ENCODE data around the gene TF.

The TF gene

DNA sequence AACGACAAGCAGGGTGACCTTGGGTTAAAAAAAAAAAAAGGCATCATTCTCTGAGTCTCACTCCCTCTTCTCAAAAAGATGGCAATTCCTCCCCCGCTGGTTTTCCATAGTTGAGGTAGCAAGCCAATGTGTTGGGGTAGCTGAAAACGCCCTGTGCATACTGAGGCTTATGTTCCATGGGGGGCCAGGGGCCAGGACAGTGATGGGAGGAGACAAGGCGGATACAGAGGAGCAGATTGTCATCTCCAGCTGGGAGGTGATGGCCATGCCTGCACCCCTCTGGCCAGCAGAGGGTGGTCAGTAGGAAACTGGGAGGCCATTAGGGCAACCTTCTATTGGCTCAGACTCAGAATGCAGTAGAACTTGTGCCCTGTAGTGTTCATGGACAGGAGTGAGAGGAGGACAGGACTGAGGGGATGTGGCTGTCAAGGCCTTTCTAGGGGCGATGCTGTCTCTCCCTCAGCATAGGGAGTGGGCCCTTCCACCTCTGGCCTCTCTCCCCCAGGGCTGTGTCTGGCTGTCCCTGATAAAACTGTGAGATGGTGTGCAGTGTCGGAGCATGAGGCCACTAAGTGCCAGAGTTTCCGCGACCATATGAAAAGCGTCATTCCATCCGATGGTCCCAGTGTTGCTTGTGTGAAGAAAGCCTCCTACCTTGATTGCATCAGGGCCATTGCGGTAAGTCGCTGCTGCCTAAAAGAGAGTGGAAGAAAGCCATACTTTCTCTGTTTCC is 1.9 kb downstream of the TF start:
- no peak for FAIRE-seq

DNA sequence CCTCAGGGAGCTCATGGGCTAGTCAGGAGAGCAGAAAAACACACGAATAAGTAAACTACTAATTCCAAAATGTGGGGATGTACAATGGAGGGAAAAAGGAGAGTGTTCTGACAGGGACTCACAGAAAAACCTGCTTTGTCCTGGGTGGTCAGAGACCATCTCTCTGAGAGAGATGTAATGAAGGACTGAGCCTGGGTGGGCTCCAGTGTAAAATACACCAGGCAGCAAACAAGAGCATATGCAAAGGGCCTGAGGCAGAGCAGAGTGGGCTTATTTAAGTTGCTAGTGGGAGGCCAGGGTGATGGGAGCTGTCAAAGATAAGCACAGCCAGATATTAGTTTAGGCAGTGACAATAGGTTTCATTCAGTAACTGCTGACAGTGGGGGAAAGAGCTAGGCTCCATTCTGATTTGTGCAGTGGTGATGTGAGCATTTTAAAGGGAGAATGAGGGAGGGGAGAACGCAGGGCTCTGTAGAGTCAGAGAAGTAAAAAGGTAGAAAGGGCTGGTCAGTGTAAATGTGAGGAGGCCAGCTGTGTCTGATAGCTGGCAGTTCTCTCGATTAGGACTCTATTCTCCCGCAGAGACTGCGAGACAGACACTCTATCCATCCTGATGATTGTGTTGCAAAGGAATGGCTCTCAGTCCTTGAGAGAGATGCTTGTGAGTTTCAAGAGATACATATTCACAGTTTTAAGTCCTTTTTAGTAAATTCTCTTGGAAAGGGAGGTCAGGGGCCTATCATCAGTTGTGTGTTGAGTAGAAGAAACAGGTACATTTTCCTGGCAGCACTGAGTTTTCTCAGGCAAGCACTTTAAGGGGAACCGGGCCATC is 3.5 kb downstream of the TF start:
- FAIRE-seq: no peak

DNA sequence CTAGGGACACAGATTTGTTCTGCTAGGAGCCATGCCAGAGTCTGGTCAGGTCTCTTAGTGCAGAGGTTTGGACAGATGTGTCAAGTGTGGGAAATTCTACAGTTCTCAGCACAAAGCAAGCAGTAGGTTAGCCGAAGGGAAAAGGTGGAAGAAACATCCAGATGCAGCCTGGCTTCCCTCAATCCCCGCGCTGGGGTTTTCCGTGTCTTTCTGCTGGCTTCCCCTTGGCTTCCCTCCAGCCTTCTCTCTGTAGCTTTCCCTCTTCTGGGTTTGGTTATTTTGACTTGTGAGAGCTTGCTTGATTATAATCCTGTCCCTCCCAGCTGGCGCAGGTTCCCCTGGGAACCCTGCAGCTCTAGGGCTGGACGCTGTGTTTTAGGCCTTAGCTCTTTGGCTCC is 4.1 kb downstream of the TF start:
- FAIRE-seq: no peak

DNA sequence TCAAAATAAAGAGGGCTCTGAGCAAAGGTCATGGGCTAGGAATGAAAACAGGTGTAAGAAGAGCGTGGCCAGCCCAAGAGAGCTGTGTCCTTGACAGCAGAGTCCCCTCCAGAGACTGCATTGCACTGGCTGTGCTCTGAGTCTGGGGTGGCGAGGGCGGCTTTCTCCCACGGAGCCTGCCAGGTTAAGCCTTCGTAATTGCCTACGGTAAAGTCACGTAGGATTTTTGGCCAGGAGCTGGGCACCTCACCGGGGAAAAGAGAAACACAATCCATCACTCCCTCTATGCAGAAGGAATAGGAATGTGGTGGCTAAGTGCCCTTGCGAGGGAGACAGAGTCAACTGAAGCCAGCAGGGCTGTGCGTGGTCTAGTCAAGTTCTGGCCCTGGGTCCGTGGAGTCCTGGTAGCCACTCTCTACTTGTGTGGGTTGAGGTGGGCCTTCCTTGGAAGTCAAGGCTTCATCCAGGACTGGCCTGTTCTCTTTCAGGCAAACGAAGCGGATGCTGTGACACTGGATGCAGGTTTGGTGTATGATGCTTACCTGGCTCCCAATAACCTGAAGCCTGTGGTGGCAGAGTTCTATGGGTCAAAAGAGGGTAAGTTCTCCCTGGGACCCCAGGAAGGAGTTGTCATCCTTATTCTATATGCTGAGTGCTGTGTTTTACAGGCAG is 7.0 kb downstream of the TF start:
- no peak for FAIRE-seq

DNA sequence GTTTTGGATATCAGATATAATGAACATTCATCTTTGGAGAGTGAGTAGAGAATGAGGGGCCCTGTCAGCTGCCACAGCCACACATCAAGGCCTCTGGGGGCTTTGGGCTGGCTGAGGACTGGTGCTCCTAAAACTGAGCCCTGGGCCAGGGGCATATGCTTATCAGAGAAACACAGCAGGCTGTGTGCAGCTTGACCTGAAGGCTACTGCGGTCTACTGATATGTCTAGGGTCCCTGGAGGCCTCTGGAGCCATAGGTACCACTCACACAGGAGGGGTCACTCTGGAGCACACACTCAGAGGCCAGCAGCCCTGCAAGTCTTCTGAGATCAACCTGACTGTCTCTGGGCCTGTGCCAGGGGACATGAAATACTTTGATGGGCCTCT is 7.6 kb downstream of the TF start:
- FAIRE-seq: no peak

DNA sequence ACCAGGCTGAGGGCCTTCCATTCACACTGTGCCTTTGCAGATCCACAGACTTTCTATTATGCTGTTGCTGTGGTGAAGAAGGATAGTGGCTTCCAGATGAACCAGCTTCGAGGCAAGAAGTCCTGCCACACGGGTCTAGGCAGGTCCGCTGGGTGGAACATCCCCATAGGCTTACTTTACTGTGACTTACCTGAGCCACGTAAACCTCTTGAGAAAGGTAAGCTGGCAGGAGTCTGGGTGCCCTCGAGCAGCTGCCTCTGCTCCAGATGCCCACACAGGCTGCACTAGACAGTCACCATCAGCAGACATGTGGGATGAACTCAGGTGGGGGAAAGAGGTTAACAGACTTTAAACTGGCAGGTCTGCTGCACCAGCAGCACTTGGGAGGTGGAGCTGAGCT is 8.3 kb downstream of the TF start:
- FAIRE-seq: no peak

DNA sequence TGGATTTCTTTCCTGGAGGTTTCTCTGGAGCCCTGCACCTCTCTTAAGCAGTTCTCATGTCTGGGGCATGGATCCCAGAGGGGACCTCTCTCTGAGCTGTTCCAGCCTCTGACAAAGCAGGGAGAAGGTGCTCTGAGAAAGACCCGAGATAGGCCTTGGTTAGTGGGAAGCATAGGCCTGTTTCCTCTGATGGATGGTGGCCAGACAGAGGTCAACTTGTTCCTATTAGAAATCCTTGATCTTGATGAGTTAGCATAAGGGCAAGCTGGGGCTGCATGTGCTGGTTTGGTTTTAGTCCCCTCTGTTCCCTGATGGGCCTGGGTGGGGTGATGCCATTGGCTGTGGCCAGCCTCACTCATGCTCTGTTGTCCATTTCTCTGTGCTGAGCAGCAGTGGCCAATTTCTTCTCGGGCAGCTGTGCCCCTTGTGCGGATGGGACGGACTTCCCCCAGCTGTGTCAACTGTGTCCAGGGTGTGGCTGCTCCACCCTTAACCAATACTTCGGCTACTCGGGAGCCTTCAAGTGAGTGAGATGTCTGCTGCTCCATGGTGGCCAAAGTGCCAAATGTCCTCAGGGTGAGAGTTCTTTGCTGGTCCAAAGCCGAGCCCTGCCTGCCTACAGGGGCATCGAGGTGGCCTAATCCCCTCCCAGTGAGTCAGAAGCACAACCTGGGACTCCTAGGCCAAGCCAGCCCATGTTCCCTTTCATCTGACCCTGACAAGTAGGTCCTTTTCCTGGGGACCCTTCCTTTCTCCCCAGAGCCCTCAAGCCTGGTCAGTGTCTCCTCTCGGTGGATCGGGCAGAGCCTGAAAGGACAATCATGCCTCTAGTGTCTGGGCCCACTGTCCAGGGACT is 9.0 kb downstream of the TF start:
- no peak for FAIRE-seq

DNA sequence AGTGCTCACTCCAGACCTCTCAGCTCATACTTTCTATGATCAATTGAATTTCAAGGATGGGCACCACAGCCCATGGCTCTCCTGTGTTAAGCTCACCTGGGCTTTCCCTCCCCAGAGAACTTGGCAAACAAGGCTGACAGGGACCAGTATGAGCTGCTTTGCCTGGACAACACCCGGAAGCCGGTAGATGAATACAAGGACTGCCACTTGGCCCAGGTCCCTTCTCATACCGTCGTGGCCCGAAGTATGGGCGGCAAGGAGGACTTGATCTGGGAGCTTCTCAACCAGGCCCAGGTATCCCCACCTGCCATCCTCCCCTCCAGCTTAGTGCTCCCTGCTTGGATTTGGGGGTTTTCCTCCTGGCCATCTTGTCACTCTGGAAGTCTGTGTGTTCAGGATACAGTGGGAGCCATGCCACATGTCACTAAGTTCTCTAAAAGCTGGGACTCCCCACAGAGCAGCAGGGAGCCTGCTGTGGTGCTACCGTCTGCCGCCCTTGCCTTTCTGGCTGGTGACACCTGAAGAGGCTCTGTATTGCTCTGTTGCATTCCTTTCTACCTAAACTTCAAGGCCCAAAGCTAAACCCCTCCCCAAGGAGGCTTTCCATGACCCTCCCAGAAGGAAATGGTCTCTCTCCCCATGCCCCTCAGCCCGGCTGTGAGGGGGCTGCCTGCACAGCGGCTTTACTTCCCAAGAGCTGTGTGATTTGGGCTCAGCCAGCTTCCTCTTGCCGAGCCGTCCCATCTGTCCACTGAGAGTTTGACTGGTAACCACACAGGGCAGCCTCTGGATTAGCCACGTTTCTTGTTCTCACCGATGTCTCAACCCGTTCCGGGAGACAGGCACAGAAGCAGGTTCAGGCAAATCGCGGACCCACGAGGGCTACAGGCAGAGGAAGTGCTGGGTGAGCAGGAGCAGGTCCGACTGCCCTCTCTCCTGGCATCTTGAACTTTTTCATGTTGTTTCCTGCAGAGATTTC is 10.8 kb downstream of the TF start:
- no peak for FAIRE-seq

DNA sequence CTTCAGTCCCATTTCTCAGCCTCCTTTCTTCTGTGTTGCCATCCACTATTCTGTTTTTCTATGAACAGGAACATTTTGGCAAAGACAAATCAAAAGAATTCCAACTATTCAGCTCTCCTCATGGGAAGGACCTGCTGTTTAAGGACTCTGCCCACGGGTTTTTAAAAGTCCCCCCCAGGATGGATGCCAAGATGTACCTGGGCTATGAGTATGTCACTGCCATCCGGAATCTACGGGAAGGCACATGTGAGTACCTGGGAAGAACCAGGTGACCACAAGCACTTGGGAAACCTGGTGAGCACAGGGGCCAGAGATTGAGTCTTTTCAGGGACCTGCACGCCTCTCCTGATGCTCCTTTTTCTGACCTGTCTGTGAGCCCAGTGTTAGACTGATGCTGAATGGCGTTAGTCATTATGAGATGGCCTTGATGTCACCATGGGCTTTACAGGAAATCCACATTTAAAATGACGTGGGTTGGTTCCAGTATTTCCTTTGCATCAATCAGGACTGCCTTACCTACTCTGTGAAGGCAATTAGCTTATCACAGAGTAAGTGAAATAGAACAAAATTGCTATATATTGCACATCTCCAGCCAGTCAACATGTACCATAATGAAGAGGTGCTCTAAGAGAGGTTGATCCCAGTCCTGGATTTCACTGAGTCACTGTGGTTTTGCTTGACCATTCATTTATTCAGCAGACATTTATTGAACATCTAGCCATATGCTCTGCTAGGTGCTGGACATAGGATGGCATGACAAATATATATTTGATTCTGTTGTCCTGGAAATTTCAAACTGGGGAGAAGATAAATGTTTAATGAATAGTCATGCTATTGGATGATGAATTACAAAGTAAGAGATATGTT is 11.7 kb downstream of the TF start:
- no peak for FAIRE-seq

DNA sequence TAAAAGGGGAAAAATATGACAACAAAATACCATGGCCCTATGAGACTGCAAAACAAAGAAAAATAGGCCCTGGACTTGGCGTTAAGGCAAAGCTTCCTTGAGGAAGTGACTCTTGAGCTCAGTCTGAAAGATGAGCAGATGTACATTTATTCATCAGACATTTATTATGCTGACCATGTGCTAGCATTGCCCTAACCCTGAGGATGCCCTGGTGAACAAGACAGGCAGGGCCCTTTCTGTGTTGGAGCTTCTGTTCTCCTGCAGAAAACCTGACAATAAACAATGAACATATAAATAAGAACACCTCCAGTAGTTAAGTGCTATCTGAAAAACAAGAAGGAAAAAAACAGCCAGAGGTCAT is 12.4 kb downstream of the TF start:
- no peak for FAIRE-seq

DNA sequence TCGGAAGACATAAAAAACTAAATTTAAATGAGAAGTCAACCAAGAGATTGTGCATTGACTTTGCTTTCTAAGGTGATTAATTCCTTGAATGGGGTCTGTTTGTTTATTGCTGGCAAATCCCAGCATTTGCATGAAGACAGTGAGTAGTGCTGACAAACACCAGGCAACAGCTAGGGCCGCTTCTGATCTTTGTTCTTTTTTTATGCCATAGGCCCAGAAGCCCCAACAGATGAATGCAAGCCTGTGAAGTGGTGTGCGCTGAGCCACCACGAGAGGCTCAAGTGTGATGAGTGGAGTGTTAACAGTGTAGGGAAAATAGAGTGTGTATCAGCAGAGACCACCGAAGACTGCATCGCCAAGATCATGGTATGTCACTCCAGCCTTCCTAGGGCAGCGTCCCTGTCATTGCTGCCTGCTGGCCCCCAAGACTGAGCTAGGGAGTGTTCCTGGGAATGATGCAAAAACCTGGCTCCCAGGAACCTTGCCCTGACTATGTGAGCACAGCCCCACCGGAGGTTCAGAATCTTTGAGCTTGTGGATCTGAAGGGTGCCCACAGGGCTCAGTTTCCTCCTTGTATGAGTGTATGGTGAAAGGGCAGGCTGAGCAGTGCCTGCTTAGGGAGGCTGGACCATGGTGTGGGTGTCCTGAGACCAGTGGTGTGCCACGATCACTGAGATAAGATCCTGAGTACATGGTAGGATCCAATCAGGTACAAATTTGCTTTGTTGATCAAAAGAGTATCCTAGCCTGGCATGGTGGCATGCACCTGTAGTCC is 13.0 kb downstream of the TF start:
- FAIRE-seq: no peak

DNA sequence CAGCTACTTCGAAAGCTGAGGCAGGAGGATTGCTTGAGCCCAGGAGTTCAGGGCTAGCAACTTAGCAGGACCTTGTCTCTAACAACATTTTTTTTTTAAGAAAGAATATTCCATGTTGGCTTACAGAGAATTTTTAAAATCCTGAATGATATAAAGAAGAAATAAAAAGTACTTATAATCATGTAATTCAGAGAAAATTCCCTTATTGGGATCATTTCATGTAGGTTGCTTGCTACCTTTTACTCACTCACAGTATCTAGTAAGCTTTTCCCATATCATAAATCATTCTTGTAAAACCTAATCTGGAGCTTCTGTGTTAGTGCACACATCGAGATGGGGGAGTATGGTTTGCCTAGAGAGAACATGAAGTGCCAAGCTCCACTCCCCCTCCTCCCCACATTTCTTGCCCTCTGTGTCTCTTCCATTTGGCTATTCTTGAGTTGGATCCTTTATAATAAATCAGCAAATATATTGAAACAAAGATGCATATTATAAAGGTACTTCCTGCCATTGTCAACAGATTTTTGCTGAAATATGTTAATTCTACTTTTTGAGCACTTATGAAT is 13.6 kb downstream of the TF start:
- no peak for FAIRE-seq

DNA sequence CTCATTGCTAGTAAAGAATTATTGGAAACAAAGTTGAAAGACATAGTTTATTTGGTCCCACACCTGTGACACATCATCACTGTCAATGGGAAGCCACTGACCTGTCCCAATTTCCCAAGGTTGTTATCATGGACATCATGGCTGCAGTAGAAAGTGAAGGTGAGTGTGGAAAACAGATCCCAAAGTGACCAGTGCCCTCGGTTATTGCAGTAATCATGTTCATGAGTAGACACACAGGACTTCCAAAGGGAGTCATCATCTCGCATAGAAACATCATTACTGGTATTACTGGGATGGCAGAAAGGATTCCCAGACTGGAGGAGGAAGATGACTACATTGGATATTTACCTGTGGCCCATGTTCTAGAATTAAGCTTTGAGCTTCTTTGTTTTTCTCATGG is 14.7 kb downstream of the TF start:
- no peak for FAIRE-seq

DNA sequence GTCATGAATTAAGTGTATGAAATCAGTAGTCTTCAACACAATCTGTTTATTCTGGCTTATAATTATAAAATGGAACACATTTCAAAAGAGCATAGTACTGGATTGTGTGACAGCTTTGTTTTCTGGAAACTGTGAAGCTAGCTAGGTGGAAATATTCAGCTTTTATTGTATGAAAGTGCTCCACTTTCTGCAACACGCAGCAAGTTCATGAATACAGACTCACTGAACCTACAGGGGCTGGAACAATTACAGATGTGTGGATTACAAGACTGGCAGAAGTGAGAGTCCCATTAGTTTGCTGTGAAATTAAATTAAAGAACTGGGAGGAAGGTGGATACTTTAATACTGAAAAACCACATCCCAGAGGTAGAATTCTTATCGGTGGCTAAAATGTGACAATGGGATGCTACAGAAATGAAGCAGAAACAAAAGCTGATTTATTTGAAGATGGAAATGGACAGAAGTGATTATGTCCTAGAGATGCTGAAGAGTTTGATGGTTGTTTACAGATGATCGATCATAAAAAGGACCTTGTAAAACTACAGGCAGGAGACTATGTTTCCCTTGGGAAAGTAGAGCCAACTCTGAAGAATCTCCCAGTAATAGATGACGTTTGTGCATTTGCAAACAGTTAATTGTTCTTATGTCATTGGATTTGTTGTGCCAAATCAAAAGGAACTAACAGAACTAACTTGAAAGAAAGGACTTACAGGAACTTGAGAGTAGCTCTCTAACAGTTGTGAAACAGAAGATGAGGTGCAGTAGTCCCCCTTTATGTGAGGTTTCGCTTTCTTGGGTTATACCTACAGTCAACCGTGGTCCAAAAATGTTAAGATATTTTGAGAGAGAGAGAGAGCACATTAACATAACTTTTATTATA is 15.7 kb downstream of the TF start:
- no peak for FAIRE-seq

DNA sequence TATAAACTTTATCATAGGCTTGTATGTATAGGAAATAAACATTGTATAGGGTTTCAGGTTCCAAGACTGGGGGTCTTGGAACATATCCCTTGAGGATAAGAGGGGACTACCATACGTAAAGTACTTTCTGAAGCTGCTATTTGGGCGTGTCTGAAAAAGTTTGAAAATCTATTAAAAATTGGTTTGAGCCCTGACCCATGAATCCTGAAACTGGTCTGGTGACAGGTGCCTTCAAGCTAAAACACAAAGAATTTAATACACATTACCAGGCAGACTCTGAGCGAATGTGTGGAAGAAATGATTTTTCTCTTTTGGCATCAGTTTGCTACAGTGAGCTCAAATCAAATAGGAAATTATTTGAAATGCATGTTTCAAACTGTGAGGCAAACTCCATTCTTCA is 16.3 kb downstream of the TF start:
- FAIRE-seq: no peak

DNA sequence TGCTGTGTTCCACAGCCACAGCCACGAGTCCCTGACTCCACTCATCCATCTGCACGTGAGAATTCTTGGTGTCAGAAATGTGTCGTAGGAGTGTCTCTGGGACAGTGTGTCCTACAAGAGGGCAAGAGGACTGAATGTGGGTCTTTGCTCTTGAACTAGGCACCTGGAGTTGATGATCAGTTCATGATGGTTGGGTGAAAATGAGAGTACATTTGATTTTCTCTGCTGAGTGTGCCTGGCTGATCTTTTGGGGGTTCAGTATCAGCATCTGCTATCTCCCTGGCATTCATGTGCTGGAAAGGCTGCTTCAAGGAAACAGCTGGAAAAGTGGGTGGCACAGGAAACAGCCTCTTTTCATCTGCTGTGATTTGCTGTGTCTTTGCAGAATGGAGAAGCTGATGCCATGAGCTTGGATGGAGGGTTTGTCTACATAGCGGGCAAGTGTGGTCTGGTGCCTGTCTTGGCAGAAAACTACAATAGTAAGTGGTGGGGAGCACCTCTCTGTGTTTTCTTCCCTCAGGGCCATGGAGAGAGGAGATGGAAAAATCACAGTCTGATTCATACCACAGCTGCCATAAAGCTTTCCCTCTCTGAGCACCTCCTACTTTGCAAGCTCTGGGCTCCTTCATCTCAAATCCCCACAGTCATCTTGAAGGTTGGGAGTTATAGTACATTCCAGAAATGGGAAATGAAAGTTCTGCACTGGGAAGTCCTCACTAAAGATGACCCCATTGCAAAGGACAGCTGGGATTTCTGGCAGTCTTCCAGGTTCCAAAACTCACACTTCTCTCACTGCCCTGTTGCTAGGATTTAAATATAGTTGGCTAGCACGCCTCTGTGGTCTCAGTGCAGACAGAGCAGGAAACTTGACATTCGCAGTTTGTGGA is 17.8 kb downstream of the TF start:
- FAIRE-seq: no peak

DNA sequence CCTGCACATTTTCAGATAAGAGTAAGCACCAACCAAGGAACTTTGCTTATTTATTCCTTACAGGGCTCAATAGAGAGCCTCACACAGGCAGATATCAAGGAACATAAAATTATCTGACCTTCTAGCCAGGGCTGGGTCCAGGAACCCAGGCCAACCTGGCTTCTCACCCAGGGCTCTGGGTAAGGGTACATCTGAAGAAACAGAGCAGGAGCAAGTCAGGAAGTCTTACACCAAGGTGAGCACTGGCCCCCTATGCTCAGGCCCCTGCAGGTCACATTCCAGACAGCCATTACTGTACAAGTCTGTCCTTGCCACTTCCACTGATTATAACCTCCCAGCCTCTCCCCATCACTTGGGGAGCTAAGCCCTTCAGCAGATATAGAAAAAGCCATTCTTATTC is 19.1 kb downstream of the TF start:
- no peak for FAIRE-seq

DNA sequence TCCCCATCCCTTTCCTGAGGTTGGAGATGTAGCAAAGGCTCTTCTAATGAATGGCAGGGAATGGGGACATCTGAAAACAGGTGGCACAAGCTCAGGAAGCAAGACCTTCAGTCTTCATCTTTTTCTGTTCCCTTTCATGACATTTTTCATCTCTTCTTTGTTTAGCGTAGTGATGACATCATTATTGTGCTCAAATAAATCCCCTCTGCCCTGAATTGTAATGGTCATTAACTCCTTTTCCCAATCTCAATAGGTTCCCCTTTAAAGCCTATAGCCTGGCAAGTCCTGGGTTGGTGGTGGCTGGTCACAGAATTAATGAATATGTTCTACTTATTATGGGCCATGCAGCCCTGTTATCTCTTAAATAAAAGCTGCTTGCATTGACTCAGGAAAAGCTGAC is 21.4 kb downstream of the TF start:
- FAIRE-seq: no peak

All from TTC549 (cell line).